Uterus (tissue), 2 donors: ENCODE data around the gene RBX1.

Source experiments
- CTCF ChIP-seq, 4 experiments: fragments of 200-600 bp in 2 of 4; fragments of 450-650 bp in 2 of 4; sonication (generic) in 2 of 4; IDR thresholded peaks; one replicate each; pipeline ENCODE4 v1.5.1; 2016 to 2019; ENCODE audit warnings: antibody characterized with exemption in 4 of 4, mild to moderate bottlenecking in 2 of 4, moderate library complexity in 1 of 4
- POLR2A ChIP-seq, 2 donors: fragments of 450-650 bp; IDR thresholded peaks; one replicate each; pipeline ENCODE4 v1.6.1; 2016; ENCODE audit warnings: antibody characterized with exemption in 2 of 2, mild to moderate bottlenecking in 1 of 2, moderate library complexity in 1 of 2

- TF ChIP-seq POLR2A (IDR thresholded peaks at IDR 0.05), result peak; percentile 70 to 71
- no peak for TF ChIP-seq CTCF (IDR thresholded peaks at IDR 0.05)
Measured at GRCh38 chr22:40950962-40951794, at the start of gene RBX1.
